Stimulated activated CD4-positive, alpha-beta T cell treated with anti-CD3 and anti-CD28 coated beads, Interleukin-15, amount 100 ng/mL, for 48 hours (primary cell): ENCODE results near the gene TMC2.
"Not testable (repeated sequence)": the region's sequence is repeated elsewhere in the genome, so short reads cannot be mapped to it uniquely, and the experiment has no call there.

Experiments used
- DNase-seq, 2 donors: peaks; one replicate each; pipeline ENCODE4 v3.0.0-alpha.2; 2020; ENCODE audit warnings: low read depth in 2 of 2

The TMC2 gene

DNA sequence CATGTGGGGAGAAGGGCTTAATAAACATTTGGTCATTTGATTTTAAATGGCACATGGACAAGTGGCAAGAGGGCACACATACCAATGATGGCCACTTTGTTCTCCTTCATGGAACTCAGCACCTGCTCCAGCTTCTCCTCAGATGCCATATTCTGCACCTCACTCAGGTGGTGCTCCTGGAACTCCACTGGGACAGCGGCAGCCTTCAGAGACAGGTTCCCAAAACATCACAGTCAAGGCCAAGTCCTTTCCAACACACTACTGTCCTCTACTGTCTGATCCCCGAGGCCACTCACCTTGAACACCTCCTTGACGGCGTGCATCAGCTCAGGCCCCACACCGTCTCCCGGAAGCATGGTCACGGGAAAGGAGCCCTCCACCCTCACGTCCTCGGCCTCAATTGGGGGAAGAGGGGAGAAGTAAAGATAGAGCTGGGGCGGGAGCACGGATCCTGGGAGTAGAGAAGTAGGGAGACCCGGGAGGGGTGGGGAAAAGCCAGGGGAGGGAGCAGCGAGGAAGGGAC lies 127.1 kb downstream of the TMC2 start:
- DNase-seq = no peak

DNA sequence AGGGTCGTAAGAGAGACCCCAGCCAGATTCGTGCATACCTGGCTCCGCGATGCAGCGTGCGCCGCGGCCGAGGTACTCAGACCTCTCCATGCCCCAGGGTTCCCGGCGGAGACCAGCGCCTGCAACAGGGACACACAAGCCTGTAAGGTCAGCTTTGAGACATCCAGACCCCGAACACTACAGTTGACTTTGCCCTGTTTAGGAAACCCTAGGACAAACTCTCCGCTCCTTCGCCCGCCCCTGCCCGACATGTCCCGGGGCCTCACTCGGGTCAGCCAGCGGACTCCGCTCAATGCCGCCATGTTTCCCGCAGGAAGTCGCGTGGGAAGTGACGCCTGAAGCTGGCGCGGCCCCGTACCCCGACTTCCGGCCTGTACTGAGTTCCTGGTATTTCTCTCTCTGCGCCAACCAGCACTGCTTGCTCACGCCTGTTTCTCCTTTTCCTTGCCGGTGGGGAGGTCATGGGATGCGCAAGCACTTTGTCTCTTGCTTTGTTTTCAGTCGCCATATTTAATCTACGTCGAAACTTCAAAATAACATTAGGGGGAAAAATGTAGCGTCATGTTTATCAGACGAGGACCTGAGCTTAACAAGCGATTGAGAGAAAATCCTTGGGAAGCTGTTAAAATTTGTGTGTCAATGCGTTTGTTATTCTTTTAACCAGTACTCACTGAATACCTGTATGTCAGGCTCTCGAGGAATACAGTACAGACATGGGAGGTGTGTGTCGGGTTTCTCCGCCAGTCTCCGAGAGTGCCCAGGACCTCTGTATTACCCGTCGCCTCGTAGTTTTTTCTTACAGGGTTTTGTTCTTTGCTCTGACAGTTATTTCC lies 127.7 kb downstream of the TMC2 start, which contains the start of gene IDH3B:
TSS of gene IDH3B (minus strand) at position 330 of the 833 bp plus-strand sequence. CDS start at position 302, 28 bp downstream.
- DNase-seq = peak; percentile 87 to 89

DNA sequence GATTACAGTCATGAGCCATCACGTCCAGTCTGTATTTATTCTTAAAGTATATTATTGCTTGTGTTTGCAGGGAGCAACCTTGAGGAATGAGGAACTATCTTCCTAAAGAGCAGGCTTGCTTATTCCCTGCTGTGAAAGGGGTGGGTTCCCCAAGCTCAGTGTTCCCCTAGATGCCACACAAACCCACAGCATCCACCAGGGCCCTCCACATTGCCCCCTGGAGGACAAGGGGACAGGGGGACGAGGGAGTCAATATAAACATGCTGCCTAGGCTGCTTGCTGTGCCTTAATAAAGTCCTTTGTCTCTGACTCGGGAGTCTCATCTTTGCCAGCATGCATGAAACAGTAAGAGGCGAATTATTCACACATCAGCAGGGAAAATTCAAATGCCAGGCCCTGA lies 135.6 kb downstream of the TMC2 start:
- no peak for DNase-seq

DNA sequence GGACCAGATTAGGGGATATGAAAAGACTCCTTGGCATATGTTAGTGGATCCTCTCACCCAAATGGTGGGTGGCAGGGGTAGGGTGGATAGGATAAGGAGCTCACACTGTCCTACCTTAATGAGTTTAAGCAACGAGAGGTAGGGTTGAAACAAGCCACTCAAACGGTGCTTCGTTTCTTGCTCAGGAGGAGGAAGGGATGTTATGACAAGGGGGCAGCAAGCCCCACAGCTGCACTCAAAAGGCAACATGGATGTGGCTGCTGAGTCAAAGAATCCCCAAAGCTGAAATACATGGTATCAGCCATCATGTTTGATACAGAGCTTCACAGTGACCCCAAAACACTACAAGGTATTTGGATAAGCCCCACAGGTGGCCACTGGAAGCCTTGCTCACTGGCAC lies 136.1 kb downstream of the TMC2 start:
- DNase-seq = no peak

DNA sequence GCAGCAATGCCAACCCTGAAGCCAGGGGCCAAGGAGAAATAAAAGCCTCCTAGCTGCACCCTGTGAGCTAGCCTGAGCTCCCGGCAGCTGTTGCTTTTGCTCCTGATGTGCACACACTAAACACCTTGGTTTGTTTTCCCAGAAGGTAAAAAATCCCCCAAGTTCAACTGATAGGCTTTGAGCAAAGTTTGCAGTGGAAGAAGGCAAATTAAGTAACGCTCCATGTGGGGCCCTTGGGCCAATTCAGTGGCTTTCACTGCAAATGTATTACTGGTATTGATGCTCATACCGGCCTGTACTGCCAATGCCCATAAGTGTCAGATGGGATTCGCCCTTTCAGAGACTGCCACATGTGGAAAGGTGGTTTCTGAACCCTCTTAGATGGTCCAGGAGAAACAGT lies 137.1 kb downstream of the TMC2 start:
- no peak for DNase-seq

DNA sequence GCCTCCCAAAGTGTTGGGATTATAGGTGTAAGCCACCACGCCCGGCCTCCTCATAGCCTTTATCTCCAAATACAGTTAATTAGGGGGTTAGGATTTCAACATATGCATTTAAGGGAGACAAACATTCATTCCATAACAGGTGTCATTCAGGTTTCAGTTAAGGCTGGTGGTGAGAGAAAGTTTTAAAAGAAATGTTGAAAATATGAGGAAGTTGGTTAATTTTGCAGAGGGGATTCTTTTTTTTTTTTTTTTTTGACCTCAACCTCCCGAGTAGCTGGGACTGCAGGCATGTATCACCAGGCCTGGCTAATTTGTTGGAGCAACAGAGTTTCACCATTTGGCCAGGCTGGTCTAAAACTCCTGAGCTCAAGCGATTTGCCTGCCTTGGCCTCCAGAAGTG lies 143.7 kb downstream of the TMC2 start:
- no peak for DNase-seq

DNA sequence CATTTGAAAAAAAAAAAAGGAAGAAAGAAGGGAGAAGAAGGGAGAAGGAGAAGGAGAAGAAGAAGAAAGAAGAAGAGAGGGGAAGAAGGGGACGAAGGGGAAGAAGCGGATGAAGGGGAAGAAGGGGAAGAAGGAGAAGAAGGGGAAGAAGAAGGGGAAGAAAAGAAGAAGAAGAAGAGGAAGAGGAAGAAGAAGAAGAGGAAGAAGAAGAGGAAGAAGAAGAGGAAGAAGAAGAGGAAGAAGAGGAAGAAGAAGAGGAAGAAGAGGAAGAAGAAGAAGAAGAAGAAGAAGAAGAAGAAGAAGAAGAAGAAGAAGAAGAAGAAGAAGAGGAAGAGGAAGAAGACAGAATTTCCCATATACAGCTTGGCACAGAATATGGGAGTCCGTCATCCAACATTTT lies 145.7 kb downstream of the TMC2 start:
- not testable (repeated sequence) for DNase-seq

DNA sequence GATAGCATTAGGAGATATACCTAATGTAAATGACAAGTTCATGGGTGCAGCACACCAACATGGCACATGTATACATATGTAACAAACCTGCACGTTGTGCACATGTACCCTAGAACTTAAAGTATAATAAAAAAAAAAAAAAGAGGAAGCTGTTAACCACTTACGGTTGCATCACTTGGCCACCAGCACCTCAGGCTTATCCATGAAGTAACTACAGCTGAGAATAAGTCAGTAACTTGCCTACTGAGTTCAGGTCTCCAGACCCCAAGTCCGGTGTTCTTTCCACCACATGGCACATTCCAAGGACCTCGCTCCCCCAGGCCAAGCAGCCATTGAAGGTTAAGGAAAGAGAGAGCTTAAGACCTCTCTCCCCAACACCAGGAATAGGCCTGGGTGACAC lies 148.4 kb downstream of the TMC2 start:
- DNase-seq = not testable (repeated sequence)

DNA sequence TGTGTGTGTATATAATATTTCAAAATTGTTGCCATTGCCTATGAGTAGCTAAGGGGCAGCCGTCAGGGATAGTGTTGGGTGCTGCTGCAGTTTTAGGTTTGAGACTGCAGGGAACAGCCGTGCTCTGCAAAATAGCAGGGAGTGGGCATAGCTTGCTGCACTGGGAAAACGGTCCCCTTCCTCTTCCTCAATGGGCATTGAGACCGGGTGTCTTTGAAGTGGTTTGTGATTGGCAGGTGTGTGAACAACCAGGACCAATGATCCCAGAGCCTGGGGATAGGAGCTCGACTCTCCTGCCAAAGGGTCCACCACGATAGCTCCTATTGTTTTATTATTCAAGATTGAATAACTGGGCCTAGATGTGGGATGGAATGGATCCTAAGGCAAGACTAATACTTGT lies 151.1 kb downstream of the TMC2 start:
- DNase-seq = no peak

DNA sequence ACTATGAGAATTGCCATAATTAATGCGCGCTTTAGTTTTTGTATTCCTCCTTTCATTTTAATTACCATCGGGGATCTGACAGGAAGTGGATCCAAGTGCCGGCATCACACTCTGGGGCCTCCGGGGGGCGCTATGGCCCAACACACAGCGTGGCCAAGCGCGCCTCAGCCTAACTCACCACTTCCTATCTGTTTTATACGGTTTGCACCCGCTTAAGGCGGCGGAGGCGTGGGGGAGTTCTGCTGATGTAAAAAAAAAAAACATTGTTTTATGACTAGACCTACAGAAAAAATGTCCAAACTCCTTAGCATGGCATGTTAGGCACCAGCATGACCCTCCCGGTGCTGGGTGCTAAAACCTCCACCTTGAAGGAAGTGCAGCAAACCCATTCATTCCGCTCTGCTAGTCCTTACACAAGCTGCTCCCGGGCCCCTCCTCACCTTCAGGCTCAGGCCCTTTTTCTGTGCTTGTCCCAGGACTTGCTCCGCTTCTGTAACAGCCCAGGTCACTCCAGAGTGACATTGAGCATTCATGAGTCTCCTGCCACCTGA lies 151.7 kb downstream of the TMC2 start:
- peak; percentile 56 to 74 for DNase-seq

DNA sequence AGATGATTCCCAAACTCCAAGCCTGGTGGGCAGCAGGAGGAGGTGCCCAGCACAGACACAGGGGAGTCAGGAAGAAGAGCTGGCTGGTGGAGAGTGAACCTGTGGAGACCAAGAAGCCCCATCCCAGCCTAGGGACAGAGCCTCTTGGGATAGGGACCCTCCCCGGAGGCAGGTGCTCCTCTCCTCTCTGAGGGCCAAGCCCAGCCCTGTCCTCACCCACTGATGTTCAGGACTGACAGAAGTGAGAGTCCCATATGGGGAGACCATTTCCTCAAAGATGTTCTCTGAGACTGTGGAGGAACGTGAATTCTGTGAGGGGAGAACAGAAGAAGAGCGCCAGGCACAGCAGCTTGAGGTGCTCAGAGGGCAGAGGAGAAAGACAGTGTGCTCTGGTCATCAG lies 153.8 kb downstream of the TMC2 start:
- DNase-seq = no peak

DNA sequence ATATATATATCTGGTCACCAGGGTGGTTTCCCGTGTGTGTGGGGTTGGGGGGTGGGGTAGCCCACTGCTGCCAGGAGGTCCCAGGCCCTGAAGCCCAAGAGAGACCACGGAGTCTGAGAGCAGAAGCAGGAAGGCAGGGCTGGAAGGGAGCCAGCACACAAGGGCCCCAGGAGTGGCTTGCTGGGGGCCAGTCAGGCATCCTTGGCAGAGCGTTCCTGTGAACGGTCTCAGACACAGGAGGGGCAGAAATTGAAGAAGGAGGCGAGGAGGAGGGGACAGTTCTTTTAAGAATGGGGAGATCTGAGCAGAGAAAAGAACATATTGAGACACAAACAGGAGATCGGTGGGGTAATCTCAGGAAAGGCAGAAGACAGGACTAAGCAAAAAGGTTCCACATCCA lies 154.3 kb downstream of the TMC2 start:
- no peak for DNase-seq

DNA sequence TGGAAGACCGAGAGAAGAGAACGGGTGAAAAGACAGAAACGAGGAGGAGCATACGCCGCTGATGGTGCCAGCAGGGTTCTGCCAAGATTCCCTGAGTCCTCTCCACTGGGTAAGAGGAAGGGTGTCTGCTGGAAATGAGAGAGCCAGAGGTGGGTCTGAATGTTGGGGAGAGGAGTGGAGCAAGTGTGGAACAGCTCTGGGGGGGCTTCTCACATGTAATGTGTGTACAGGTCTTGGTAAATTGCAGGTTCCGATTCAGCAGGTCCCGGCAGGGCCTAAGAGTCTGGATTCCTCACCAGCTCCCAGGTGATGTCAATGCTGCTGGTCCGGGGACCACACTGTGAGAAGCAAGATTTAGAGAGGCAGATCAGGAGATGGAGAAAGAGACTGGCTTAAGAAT lies 154.8 kb downstream of the TMC2 start:
- DNase-seq = no peak
